Measurements from ENCODE around the gene NUDT16L1.
"Not testable (repeated sequence)": the region's sequence is repeated elsewhere in the genome, so short reads cannot be mapped to it uniquely, and the experiment has no call there.

The NUDT16L1 gene

GRCh38 chr16:4726616-4727015 is 33.3 kb downstream of the NUDT16L1 start:
- no peak for DNase-seq

GRCh38 chr16:4728676-4729075 is 35.3 kb downstream of the NUDT16L1 start:
- no peak for DNase-seq

GRCh38 chr16:4729876-4730275 is 36.5 kb downstream of the NUDT16L1 start:
- DNase-seq: no peak

- DNase-seq: no peak
Observed at GRCh38 chr16:4733211-4733742, 39.9 kb downstream of the NUDT16L1 start.

- DNase-seq: no peak
Observed at GRCh38 chr16:4733747-4734062, 40.3 kb downstream of the NUDT16L1 start.

- DNase-seq: peak; percentile 75
Observed at GRCh38 chr16:4734063-4734729, 40.8 kb downstream of the NUDT16L1 start, which contains the start of the genes ANKS3 and DNAAF8. ANKS3 (minus strand) TSS chr16:4734271; CDS start chr16:4730149, 4,122 bp downstream. DNAAF8 (plus strand) TSS chr16:4734537; CDS start chr16:4736515, 1,978 bp downstream.

GRCh38 chr16:4734730-4735535 is 41.6 kb downstream of the NUDT16L1 start:
- DNase-seq: peak; percentile 57 to 75

- no peak for DNase-seq
Observed at GRCh38 chr16:4736546-4736945, 43.2 kb downstream of the NUDT16L1 start.

- no peak for DNase-seq
Observed at GRCh38 chr16:4737545-4737944, 44.2 kb downstream of the NUDT16L1 start.

GRCh38 chr16:4738370-4738769 is 45.0 kb downstream of the NUDT16L1 start:
- DNase-seq: not testable (repeated sequence)

GRCh38 chr16:4743226-4743878 is 50.0 kb downstream of the NUDT16L1 start:
- no peak for DNase-seq

- DNase-seq: no peak
Observed at GRCh38 chr16:4744555-4745273, 51.4 kb downstream of the NUDT16L1 start.

GRCh38 chr16:4745274-4745569 is 51.9 kb downstream of the NUDT16L1 start:
- DNase-seq: no peak
